Esophagus muscularis mucosa (tissue), 4 donors: Measurements from ENCODE around the gene ARID1B. TPM values are rescaled to one million over a fixed set of nuclear protein-coding genes. Genes with fewer than 3 reads are reported as not detected.

Source experiments
- DNase-seq: peaks from one replicate; pipeline ENCODE4 v3.0.0-alpha.2; 2017; ENCODE audit errors: extremely low spot score
- H3K27ac ChIP-seq, 4 donors: fragments of 200-600 bp; sonication (generic); replicated peaks in 1 of 4; 1 replicate in 3 of 4; 2 replicates in 1 of 4; pipeline ENCODE4 v1.5.1; 2016 to 2019; ENCODE audit warnings: mild to moderate bottlenecking in 1 of 4
- H3K27me3 ChIP-seq, 4 donors: fragments of 200-600 bp; sonication (generic); one replicate each; pipeline versions ENCODE4 v1.5.1 to v1.6.0; 2016 to 2019
- H3K36me3 ChIP-seq, 4 donors: fragments of 200-600 bp; sonication (generic); one replicate each; pipeline ENCODE4 v1.5.1; 2016 to 2019
- H3K4me1 ChIP-seq, 4 donors: fragments of 200-600 bp; sonication (generic); one replicate each; pipeline ENCODE4 v1.5.1; 2016 to 2019
- H3K4me3 ChIP-seq, 4 donors: fragments of 200-600 bp; sonication (generic); 1 replicate in 2 of 4; 2 replicates in 2 of 4; pipeline ENCODE4 v1.5.1; 2016 to 2019; ENCODE audit warnings: mild to moderate bottlenecking in 4 of 4, moderate library complexity in 1 of 4
- H3K9me3 ChIP-seq, 4 donors: fragments of 200-600 bp; sonication (generic); 1 replicate in 3 of 4; 2 replicates in 1 of 4; pipeline ENCODE4 v1.5.1; 2016 to 2019
- CTCF ChIP-seq, 3 experiments: fragments of 200-600 bp in 2 of 3; fragments of 450-650 bp in 1 of 3; sonication (generic) in 2 of 3; IDR thresholded peaks; one replicate each; pipeline ENCODE4 v1.5.1; 2017 to 2019; ENCODE audit warnings: antibody characterized with exemption in 3 of 3, mild to moderate bottlenecking in 2 of 3, moderate library complexity in 1 of 3
- EP300 ChIP-seq: sonication (generic); formaldehyde crosslinking; IDR thresholded peaks from one replicate; pipeline ENCODE4 v1.6.1; 2017; ENCODE audit warnings: antibody characterized with exemption
- POLR2A ChIP-seq: fragments of 450-650 bp; IDR thresholded peaks from one replicate; pipeline ENCODE4 v1.6.1; 2017; ENCODE audit warnings: antibody characterized with exemption, moderate library complexity, mild to moderate bottlenecking, low read depth
- POLR2AphosphoS5 ChIP-seq, 2 donors: sonication (generic); formaldehyde crosslinking; IDR thresholded peaks; one replicate each; pipeline ENCODE4 v1.6.1; 2017; ENCODE audit warnings: antibody characterized with exemption in 2 of 2
- WGBS: methylation state at CpG from one replicate; pipeline ENCODE4 v1.1.5; 2018; 5-methylcytosine and 5-hydroxymethylcytosine counted together
- intact Hi-C: fragments of 100-400 bp; cut with DNase I; formaldehyde crosslinking; loops from one replicate; pipeline ENCODE4 v1.15.1; 2023
- total RNA-seq, 4 donors: library from RNA; depleted of rRNA; stranded (reverse); fragments of >200 nt; gene quantifications; one replicate each; pipeline versions ENCODE4 v1.1.0 to v1.2.1, GENCODE V29; 2016

The ARID1B gene
- total RNA-seq, 4 donors from 2014 or later = 55.0 to 87.2 (median 72.7) TPM

- H3K36me3 ChIP-seq = peaks cover 0 to 3% (median 0%) of the 10 kb centered on the region in 4 donors
- peaks cover 12 to 44% (median 18%) of the 10 kb centered on the region in 4 donors for H3K4me1 ChIP-seq
- H3K9me3 ChIP-seq = no peaks in the 10 kb centered on the region
- WGBS = 77% methylated on average over 3 of the region's 3 CpGs
- no peaks in the 10 kb centered on the region for H3K27me3 ChIP-seq
- no peak for TF ChIP-seq POLR2A
- no peak for TF ChIP-seq EP300
- no peak for TF ChIP-seq POLR2AphosphoS5 (IDR thresholded peaks at IDR 0.05)
- no peak for TF ChIP-seq CTCF (IDR thresholded peaks at IDR 0.05)
- DNase-seq = no peak
- H3K27ac ChIP-seq = no peak overlapping the region
- no peak overlapping the region for H3K4me3 ChIP-seq
- intact Hi-C loops = no loop called here
These were observed 148.8 kb downstream of the ARID1B start for GRCh38 chr6:156925718-156926607.

GRCh38 chr6:156928126-156928525, 150.9 kb downstream of the ARID1B start:
- H3K36me3 ChIP-seq = peaks cover 0 to 3% (median 0%) of the 10 kb centered on the region in 4 donors
- no peak for TF ChIP-seq CTCF (IDR thresholded peaks at IDR 0.05)
- DNase-seq = no peak
- H3K27me3 ChIP-seq = no peaks in the 10 kb centered on the region
- no peaks in the 10 kb centered on the region for H3K9me3 ChIP-seq
- WGBS = 96% methylated on average over 7 of the region's 8 CpGs
- H3K27ac ChIP-seq = no peak overlapping the region
- no peak overlapping the region for H3K4me3 ChIP-seq
- peaks cover 17 to 59% (median 34%) of the 10 kb centered on the region in 4 donors for H3K4me1 ChIP-seq
- intact Hi-C loops = no loop called here

- no peak overlapping the region for H3K27ac ChIP-seq
- TF ChIP-seq EP300 (no peak), POLR2A (no peak), POLR2AphosphoS5 (IDR thresholded peaks at IDR 0.05) (no peak), CTCF (IDR thresholded peaks at IDR 0.05) (no peak)
- DNase-seq = no peak
- peaks cover 25 to 65% (median 42%) of the 10 kb centered on the region in 4 donors for H3K4me1 ChIP-seq
- no peaks in the 10 kb centered on the region for H3K27me3 ChIP-seq
- H3K4me3 ChIP-seq = no peak overlapping the region
- WGBS = 85% methylated on average over 5 of the region's 5 CpGs
- intact Hi-C loops = no loop called here
- H3K9me3 ChIP-seq = no peaks in the 10 kb centered on the region
- peaks cover 0 to 3% (median 0%) of the 10 kb centered on the region in 4 donors for H3K36me3 ChIP-seq
These were observed 151.8 kb downstream of the ARID1B start for GRCh38 chr6:156928972-156929371.

- Histone ChIP-seq H3K9me3 (no peaks in the 10 kb centered on the region), H3K36me3 (peaks cover 0 to 7% (median 1%) of the 10 kb centered on the region in 4 donors), H3K4me3 (no peak overlapping the region), H3K27me3 (no peaks in the 10 kb centered on the region), H3K27ac (no peak overlapping the region), H3K4me1 (peaks cover 19 to 53% (median 39%) of the 10 kb centered on the region in 4 donors)
- DNase-seq = no peak
- TF ChIP-seq POLR2AphosphoS5 (IDR thresholded peaks at IDR 0.05) (no peak), EP300 (no peak), CTCF (IDR thresholded peaks at IDR 0.05) (no peak), POLR2A (no peak)
- intact Hi-C loops = no loop called here
- 94% methylated on average over 3 of the region's 3 CpGs for WGBS
These were observed 154.1 kb downstream of the ARID1B start for GRCh38 chr6:156931283-156931682.
